ENCODE data around the gene WDR33.

GRCh38 chr2:127735537-127736399, 75.2 kb downstream of the WDR33 start:
- TF ChIP-seq CTCF (IDR thresholded peaks at IDR 0.05): no peak
- no peak for TF ChIP-seq POLR2A (IDR thresholded peaks at IDR 0.05)
- no peak for TF ChIP-seq POLR2AphosphoS5 (IDR thresholded peaks at IDR 0.05)
- no peak for TF ChIP-seq EP300 (IDR thresholded peaks at IDR 0.05)
